ENCODE results near the gene FGFBP1. TPM values are rescaled to one million over a fixed set of nuclear protein-coding genes. Genes with fewer than 3 reads are reported as not detected.

FGFBP1 gene
- total and polyA plus RNA-seq, 2 of the 4 experiments (the other 2 are of a cell fraction) = under 0.01 TPM; not detected in 1

GRCh38 chr4:15921592-15921932, 17.0 kb downstream of the FGFBP1 start:
- Histone ChIP-seq H3K9me3 (ENCODE audit: control insufficient read depth, insufficient read depth, low read length) (no peaks in the 10 kb centered on the region), H4K20me1 (ENCODE audit: insufficient read depth, low read length) (no peaks in the 10 kb centered on the region), H2AFZ (replicated peaks; ENCODE audit: low read length, poor library complexity) (peak overlapping the region; percentile 78), H3K56ac (ENCODE audit: extremely low read depth, insufficient read depth, low read length) (peak overlapping the region; percentile 42), H2BK120ac (ENCODE audit: low read depth, low read length) (peak overlapping the region; percentile 99), H2BK20ac (ENCODE audit: low read depth, low read length) (peak overlapping the region; percentile 100), H3K4me2 (ENCODE audit: low read depth, low read length) (no peak overlapping the region), H3K9me1 (ENCODE audit: insufficient read depth, low read length) (peaks cover 13% of the 10 kb centered on the region), H3K36me3 (ENCODE audit: control insufficient read depth, insufficient read depth, low read length) (no peaks in the 10 kb centered on the region), H4K91ac (ENCODE audit: insufficient read depth, low read depth, low read length) (peak overlapping the region; percentile 92), H4K5ac (ENCODE audit: low read depth, low read length) (no peak overlapping the region; the same call in 1 of the 2 replicates), H3K18ac (ENCODE audit: low read depth, low read length) (peak overlapping the region; percentile 43; the same call in 1 of the 2 replicates), H4K8ac (ENCODE audit: low read depth in 2 of 2, low read length in 2 of 2) (peak overlapping the region; percentile 14 to 85), H3K9ac (ENCODE audit: low read depth, low read length) (no peak overlapping the region), H2AK5ac (ENCODE audit: low read depth, low read length) (peak overlapping the region; percentile 86), H2BK5ac (ENCODE audit: low read depth, low read length, poor library complexity, severe bottlenecking) (peak overlapping the region; percentile 83), H3K23ac (ENCODE audit: low read depth, low read length) (peak overlapping the region; percentile 91), H3K4me3 (ENCODE audit: insufficient read depth, low read depth, low read length) (no peak overlapping the region), H3K27ac (ENCODE audit: insufficient read depth, low read length) (peak overlapping the region; percentile 42), H2BK15ac (ENCODE audit: low read depth, low read length) (peak overlapping the region; percentile 45; the same call in 2 of the 3 replicates), H2AK9ac (replicated peaks; ENCODE audit: low read depth, low read length, poor library complexity) (peak overlapping the region; percentile 92), H3K14ac (replicated peaks; ENCODE audit: low read depth, low read length) (peak overlapping the region; percentile 96), H3K79me1 (ENCODE audit: low read depth in 1 of 2, low read length in 2 of 2) (no peaks in the 10 kb centered on the region), H3K27me3 (ENCODE audit: control insufficient read depth, insufficient read depth, low read length) (no peaks in the 10 kb centered on the region), H3K4ac (ENCODE audit: low read depth, low read length) (peak overlapping the region; percentile 97), H3K4me1 (ENCODE audit: control insufficient read depth, insufficient read depth, low read length) (peaks cover 9% of the 10 kb centered on the region)
- POLR2A ChIA-PET (ENCODE audit: unreplicated experiment) = interaction anchor here (1.8 kb wide), 1 partner anchor 10 kb away, joined by 4 read pairs; no protein-coding TSS in a partner anchor
- CTCF ChIA-PET = interaction anchor here (1.0 kb wide), 1 partner anchor 34 kb away, joined by 3 read pairs; no protein-coding TSS in a partner anchor
- DNase-seq (no peak), ATAC-seq (ENCODE audit: low read depth) (peak; percentile 24; the same call in 1 of the 2 replicates)
- intact Hi-C loops (cut with micrococcal nuclease) (loop anchor here (2.0 kb wide), 1 partner anchor 27 kb away; no protein-coding TSS in a partner anchor), dilution Hi-C loops (cut with HindIII; ENCODE audit: low sequenced_read_pairs, unreplicated experiment) (no loop called here), in situ Hi-C loops (cut with MboI; ENCODE audit: low sequenced_read_pairs) (no loop called here)
- TF ChIP-seq NFE2L2 (IDR thresholded peaks at IDR 0.05; ENCODE audit: low read depth, low read length) = no peak
- no peak for TF ChIP-seq RFX5 (IDR thresholded peaks at IDR 0.05; ENCODE audit: low read depth, low read length)
- TF ChIP-seq MXI1 (IDR thresholded peaks at IDR 0.05; ENCODE audit: borderline replicate concordance, low read depth, low read length) = no peak
- TF ChIP-seq CTCF (conservative IDR thresholded peaks at IDR 0.05; ENCODE audit: low read depth, low read length) = no peak
- no peak for TF ChIP-seq RAD21 (IDR thresholded peaks at IDR 0.05; ENCODE audit: low read length)
- WGBS, 2 experiments (ENCODE audit: extremely low coverage in 2 of 2, insufficient read length in 1 of 2) = 86% methylated on average over 1 of the region's 1 CpG; no CpG with 5 or more reads in 1 of the 2 experiments
- no TSS peak for BruUV-seq (replicated peaks)

Measured in IMR-90 (cell line).